ENCODE results near the gene NDUFAB1. TPM values are rescaled to one million over a fixed set of nuclear protein-coding genes. Genes with fewer than 3 reads are reported as not detected.
A peak's percentile ranks its signal among the peaks of the same experiment; 100 is the strongest.

Gene NDUFAB1
- total RNA-seq, 1 experiment from 2014 or later = 136 TPM

DNA sequence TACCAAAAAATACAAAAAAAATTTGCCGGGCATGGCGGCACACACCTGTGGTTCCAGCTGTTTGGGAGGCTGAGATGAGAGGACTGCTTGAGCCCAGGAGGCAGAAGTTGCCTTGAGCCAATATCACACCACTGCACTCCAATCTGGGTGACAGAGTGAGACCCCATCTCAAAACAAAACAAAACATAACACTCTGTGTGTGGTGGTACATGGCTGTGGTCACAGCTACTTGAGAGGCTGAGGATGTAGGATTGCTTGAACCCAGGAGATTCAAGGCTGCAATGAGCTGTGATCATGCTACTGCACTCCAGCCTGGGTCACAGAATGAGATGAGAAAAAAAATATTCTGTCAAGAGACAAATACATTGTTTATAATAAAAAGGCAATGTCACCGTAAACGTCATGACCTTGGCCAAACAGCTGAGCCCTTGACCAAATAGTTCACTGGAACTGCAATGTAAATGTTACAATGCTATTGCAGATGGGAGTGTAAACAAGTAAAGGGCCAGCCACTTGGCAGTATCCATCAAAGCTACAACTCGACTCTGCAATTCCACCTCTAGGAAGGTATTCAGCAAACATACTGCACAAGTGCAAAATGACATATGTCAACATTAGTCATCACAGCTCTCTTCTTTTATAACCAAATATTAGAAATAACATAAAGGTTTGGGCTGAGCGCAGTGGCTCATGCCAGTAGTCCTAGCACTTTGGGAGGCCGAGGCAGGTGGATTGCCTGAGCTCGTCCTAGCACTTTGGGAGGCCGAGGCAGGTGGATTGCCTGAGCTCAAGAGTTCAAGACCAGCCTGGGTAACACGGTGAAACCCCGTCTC, 55.9 kb downstream of the NDUFAB1 start:
- TF ChIP-seq, protein P1, sequence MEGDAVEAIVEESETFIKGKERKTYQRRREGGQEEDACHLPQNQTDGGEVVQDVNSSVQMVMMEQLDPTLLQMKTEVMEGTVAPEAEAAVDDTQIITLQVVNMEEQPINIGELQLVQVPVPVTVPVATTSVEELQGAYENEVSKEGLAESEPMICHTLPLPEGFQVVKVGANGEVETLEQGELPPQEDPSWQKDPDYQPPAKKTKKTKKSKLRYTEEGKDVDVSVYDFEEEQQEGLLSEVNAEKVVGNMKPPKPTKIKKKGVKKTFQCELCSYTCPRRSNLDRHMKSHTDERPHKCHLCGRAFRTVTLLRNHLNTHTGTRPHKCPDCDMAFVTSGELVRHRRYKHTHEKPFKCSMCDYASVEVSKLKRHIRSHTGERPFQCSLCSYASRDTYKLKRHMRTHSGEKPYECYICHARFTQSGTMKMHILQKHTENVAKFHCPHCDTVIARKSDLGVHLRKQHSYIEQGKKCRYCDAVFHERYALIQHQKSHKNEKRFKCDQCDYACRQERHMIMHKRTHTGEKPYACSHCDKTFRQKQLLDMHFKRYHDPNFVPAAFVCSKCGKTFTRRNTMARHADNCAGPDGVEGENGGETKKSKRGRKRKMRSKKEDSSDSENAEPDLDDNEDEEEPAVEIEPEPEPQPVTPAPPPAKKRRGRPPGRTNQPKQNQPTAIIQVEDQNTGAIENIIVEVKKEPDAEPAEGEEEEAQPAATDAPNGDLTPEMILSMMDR (conservative IDR thresholded peaks at IDR 0.05) = no peak
- no peak for TF ChIP-seq EZH2 (IDR thresholded peaks at IDR 0.05; ENCODE audit: low read depth)
- H3K27me3 ChIP-seq (ENCODE audit: insufficient read depth, low read depth) = no peaks in the 10 kb centered on the region
- peaks cover 18% of the 10 kb centered on the region for H3K4me1 ChIP-seq (replicated peaks; ENCODE audit: insufficient read depth)
- H3K9me3 ChIP-seq (ENCODE audit: insufficient read depth, low read depth) = no peaks in the 10 kb centered on the region
- no peaks in the 10 kb centered on the region for H3K79me2 ChIP-seq (ENCODE audit: low read depth)
- H3K4me2 ChIP-seq = no peak overlapping the region
- no peaks in the 10 kb centered on the region for H3F3A ChIP-seq (ENCODE audit: insufficient read depth, low read depth)
- no peak overlapping the region for H3K4me3 ChIP-seq
- H2AFZ ChIP-seq = no peak overlapping the region
- BruUV-seq (replicated peaks) = no TSS peak
- no peaks in the 10 kb centered on the region for H4K20me1 ChIP-seq (ENCODE audit: insufficient read depth)
- no peak for DNase-seq
- H3K27ac ChIP-seq = peak overlapping the region; percentile 75; the same call in 1 of the 2 replicates
- POLR2A ChIA-PET (ENCODE audit: unreplicated experiment) = interaction anchor here (0.7 kb wide), 2 partner anchors 30 to 1211 kb away, joined by 4 to 12 read pairs; partner anchors contain the start of gene GGA2
- H3K36me3 ChIP-seq (ENCODE audit: low read depth) = peaks cover 14% of the 10 kb centered on the region; the same call in 1 of the 2 replicates
- CTCF ChIA-PET = interaction anchor here (1.2 kb wide), 1 partner anchor 57 kb away, joined by 8 read pairs; no protein-coding TSS in a partner anchor
- H3K9me2 ChIP-seq (ENCODE audit: insufficient read depth) = no peaks in the 10 kb centered on the region
- intact Hi-C loops (cut with micrococcal nuclease; ENCODE audit: unreplicated experiment) = no loop called here

DNA sequence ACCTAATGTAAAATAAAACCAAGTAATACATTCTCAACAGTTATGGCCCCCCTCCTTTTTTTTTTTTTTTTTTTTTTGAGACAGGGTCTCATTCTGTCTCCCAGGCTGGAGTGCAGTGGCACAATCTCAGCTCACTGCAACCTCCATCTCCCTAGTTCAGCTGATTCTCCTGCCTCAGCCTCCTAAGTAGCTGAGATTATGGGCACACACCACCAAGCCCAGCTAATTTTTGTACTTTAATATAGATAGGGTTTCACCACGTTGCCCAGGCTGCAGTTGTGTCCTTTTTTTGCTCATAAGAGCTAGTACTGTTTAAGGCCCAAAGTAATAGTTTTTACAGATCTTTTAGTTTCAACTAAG, 57.2 kb downstream of the NDUFAB1 start:
- H3K79me2 ChIP-seq (ENCODE audit: low read depth) = no peaks in the 10 kb centered on the region
- no peaks in the 10 kb centered on the region for H4K20me1 ChIP-seq (ENCODE audit: insufficient read depth)
- peak overlapping the region; percentile 75 for H3K27ac ChIP-seq
- H3K27me3 ChIP-seq (ENCODE audit: insufficient read depth, low read depth) = no peaks in the 10 kb centered on the region
- peaks cover 20% of the 10 kb centered on the region; the same call in 1 of the 2 replicates for H3K36me3 ChIP-seq (ENCODE audit: low read depth)
- no peak overlapping the region for H3K4me3 ChIP-seq
- peaks cover 18% of the 10 kb centered on the region for H3K4me1 ChIP-seq (replicated peaks; ENCODE audit: insufficient read depth)
- ChIA-PET POLR2A (ENCODE audit: unreplicated experiment) (interaction anchor here (0.5 to 1.0 kb wide), 3 partner anchors 22 to 233 kb away, joined by 3 to 6 read pairs (median 6); no protein-coding TSS in a partner anchor), CTCF (interaction anchor here (0.5 to 1.0 kb wide), 3 partner anchors 19 to 103 kb away, joined by 3 to 10 read pairs (median 7); partner anchors contain the start of genes EARS2 and UBFD1)
- no peaks in the 10 kb centered on the region for H3K9me3 ChIP-seq (ENCODE audit: insufficient read depth, low read depth)
- H3K9me2 ChIP-seq (ENCODE audit: insufficient read depth) = no peaks in the 10 kb centered on the region
- H3K4me2 ChIP-seq = no peak overlapping the region
- DNase-seq = no peak
- TF ChIP-seq, protein P1 (conservative IDR thresholded peaks at IDR 0.05) = no peak
- no peak for TF ChIP-seq EZH2 (IDR thresholded peaks at IDR 0.05; ENCODE audit: low read depth)
- no peak overlapping the region for H2AFZ ChIP-seq
- no peaks in the 10 kb centered on the region for H3F3A ChIP-seq (ENCODE audit: insufficient read depth, low read depth)
- intact Hi-C loops (cut with micrococcal nuclease; ENCODE audit: unreplicated experiment) = no loop called here
- no TSS peak for BruUV-seq (replicated peaks)

DNA sequence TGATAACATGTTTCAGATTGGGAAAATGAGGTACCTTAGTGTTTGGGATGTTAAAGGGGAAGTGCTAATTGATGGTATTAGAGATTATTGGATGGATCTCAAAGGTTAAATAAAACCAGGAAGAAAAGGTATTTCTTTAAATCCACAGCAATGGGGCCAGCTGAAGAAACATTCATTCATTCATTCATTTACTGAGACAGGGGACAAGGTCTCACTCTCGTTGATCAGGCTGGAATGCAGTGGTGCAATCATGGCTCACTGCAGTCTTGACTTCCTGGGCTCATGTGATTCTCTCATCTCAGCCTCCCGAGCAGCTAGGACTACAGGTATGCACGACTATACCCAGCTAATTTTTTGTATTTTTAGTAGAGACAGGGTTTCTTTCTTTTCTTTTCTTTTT, 58.7 kb downstream of the NDUFAB1 start:
- no peak overlapping the region for H3K4me2 ChIP-seq
- ChIA-PET POLR2A (ENCODE audit: unreplicated experiment) (no interaction called here), CTCF (no interaction called here)
- TF ChIP-seq, protein P1 (conservative IDR thresholded peaks at IDR 0.05) = no peak
- no peak for TF ChIP-seq EZH2 (IDR thresholded peaks at IDR 0.05; ENCODE audit: low read depth)
- no peaks in the 10 kb centered on the region for H3K27me3 ChIP-seq (ENCODE audit: insufficient read depth, low read depth)
- H3K9me2 ChIP-seq (ENCODE audit: insufficient read depth) = no peaks in the 10 kb centered on the region
- no peaks in the 10 kb centered on the region for H3F3A ChIP-seq (ENCODE audit: insufficient read depth, low read depth)
- H3K4me1 ChIP-seq (replicated peaks; ENCODE audit: insufficient read depth) = peaks cover 18% of the 10 kb centered on the region
- peaks cover 23% of the 10 kb centered on the region; the same call in 1 of the 2 replicates for H3K36me3 ChIP-seq (ENCODE audit: low read depth)
- no peaks in the 10 kb centered on the region for H3K9me3 ChIP-seq (ENCODE audit: insufficient read depth, low read depth)
- no peak overlapping the region for H3K27ac ChIP-seq
- H3K4me3 ChIP-seq = no peak overlapping the region
- no TSS peak for BruUV-seq (replicated peaks)
- no peaks in the 10 kb centered on the region for H3K79me2 ChIP-seq (ENCODE audit: low read depth)
- 0 out of 2 replicates have a peak, but pooled peaks cover 3% of the 10 kb centered on the region for H4K20me1 ChIP-seq (ENCODE audit: insufficient read depth)
- H2AFZ ChIP-seq = no peak overlapping the region
- no peak for DNase-seq
- intact Hi-C loops (cut with micrococcal nuclease; ENCODE audit: unreplicated experiment) = no loop called here

Measured in PC-9 (cell line).